GM19324 (cell line): Measurements from ENCODE around the gene CPSF4L.

ENCODE experiments used
- ATAC-seq: cut with Tn5 transposase; IDR thresholded peaks from one replicate; pipeline ENCODE4 v1.9.1; 2021; ENCODE audit warnings: mild to moderate bottlenecking, moderate library complexity; ENCODE audit not compliant: unreplicated experiment, low FRiP score

Gene CPSF4L

GRCh38 chr17:73290399-73291259 lies 28.9 kb upstream of the CPSF4L start:
- peak; percentile 30 for ATAC-seq

GRCh38 chr17:73289549-73290254 lies 28.0 kb upstream of the CPSF4L start:
- no peak for ATAC-seq

GRCh38 chr17:73288534-73289302 lies 27.0 kb upstream of the CPSF4L start:
- no peak for ATAC-seq

- ATAC-seq: no peak
Measured at GRCh38 chr17:73286863-73287296, 25.2 kb upstream of the CPSF4L start.

- ATAC-seq: no peak
Measured at GRCh38 chr17:73285916-73286862, 24.5 kb upstream of the CPSF4L start.

- no peak for ATAC-seq
Measured at GRCh38 chr17:73285603-73285908, 23.9 kb upstream of the CPSF4L start.

GRCh38 chr17:73284906-73285602 lies 23.4 kb upstream of the CPSF4L start:
- ATAC-seq: no peak

- ATAC-seq: no peak
Measured at GRCh38 chr17:73284354-73284753, 22.7 kb upstream of the CPSF4L start.

GRCh38 chr17:73283841-73284282 lies 22.2 kb upstream of the CPSF4L start:
- no peak for ATAC-seq

GRCh38 chr17:73283250-73283649 lies 21.6 kb upstream of the CPSF4L start:
- no peak for ATAC-seq

GRCh38 chr17:73282629-73283028 lies 20.9 kb upstream of the CPSF4L start:
- ATAC-seq: no peak

- ATAC-seq: no peak
Measured at GRCh38 chr17:73281928-73282327, 20.2 kb upstream of the CPSF4L start.

GRCh38 chr17:73280191-73280590 lies 18.5 kb upstream of the CPSF4L start:
- no peak for ATAC-seq

GRCh38 chr17:73279704-73280103 lies 18.0 kb upstream of the CPSF4L start:
- no peak for ATAC-seq

- ATAC-seq: no peak
Measured at GRCh38 chr17:73278465-73279453, 17.1 kb upstream of the CPSF4L start.

- ATAC-seq: no peak
Measured at GRCh38 chr17:73278049-73278464, 16.4 kb upstream of the CPSF4L start.

GRCh38 chr17:73274490-73274889 lies 12.8 kb upstream of the CPSF4L start:
- ATAC-seq: no peak

GRCh38 chr17:73272906-73273218 lies 11.2 kb upstream of the CPSF4L start:
- no peak for ATAC-seq
